A673 (cell line): ENCODE measurements around the gene TBC1D24. TPM values are rescaled to one million over a fixed set of nuclear protein-coding genes. Genes with fewer than 3 reads are reported as not detected.

ENCODE experiments used
- BruUV-seq: library from RNA; stranded (reverse); fragments of 400-500 nt; replicated peaks from 2 replicates; lab custom pipeline; 2021; lab: Mats Ljungman, UMichigan
- CTCF ChIA-PET: fragments of 300-600 bp; sonication (Branson Sonifier 250); formaldehyde crosslinking; loops from one replicate; lab custom pipeline; 2022; ENCODE audit warnings: antibody characterized with exemption; lab: Charles Lee
- POLR2A ChIA-PET: fragments of 300-600 bp; sonication (Branson Sonifier 250); formaldehyde crosslinking; loops from one replicate; lab custom pipeline; 2022; ENCODE audit warnings: antibody characterized with exemption; ENCODE audit not compliant: low non-redundant PET; lab: Charles Lee
- DNase-seq: peaks from one replicate; pipeline ENCODE4 v3.0.0-alpha.2; 2015; ENCODE audit warnings: low spot score
- H3K27ac ChIP-seq: fragments of 200-600 bp; sonication (generic); 2 replicates; pipeline ENCODE4 v1.5.1; 2016; ENCODE audit warnings: mixed run types, low read depth, mild to moderate bottlenecking, mixed read lengths, antibody characterized with exemption, low read length; ENCODE audit not compliant: poor library complexity, severe bottlenecking
- H3K27me3 ChIP-seq: fragments of 200-600 bp; sonication (generic); replicated peaks from 2 replicates; pipeline ENCODE4 v1.6.1; 2017; ENCODE audit warnings: mixed run types, low read depth, mild to moderate bottlenecking, mixed read lengths, antibody characterized with exemption, low read length; ENCODE audit not compliant: insufficient read depth, poor library complexity
- H3K36me3 ChIP-seq: fragments of 200-600 bp; sonication (generic); 2 replicates; pipeline ENCODE4 v1.6.1; 2016; ENCODE audit warnings: mixed run types, mild to moderate bottlenecking, mixed read lengths, antibody characterized with exemption, low read length; ENCODE audit not compliant: insufficient read depth, poor library complexity, severe bottlenecking
- H3K4me1 ChIP-seq: fragments of 200-600 bp; sonication (generic); 2 replicates; pipeline ENCODE4 v1.6.1; 2017; ENCODE audit warnings: mixed run types, mild to moderate bottlenecking, mixed read lengths, antibody characterized with exemption, low read length; ENCODE audit not compliant: insufficient read depth, poor library complexity, severe bottlenecking
- H3K4me3 ChIP-seq: fragments of 200-600 bp; sonication (generic); 2 replicates; pipeline ENCODE4 v1.5.1; 2016; ENCODE audit warnings: low read depth, mixed run types, mild to moderate bottlenecking, mixed read lengths, low read length; ENCODE audit not compliant: poor library complexity, severe bottlenecking
- H3K9me3 ChIP-seq: fragments of 200-600 bp; sonication (generic); 2 replicates; pipeline ENCODE4 v1.6.1; 2016; ENCODE audit warnings: mixed run types, low read depth, mild to moderate bottlenecking, mixed read lengths, antibody characterized with exemption, low read length; ENCODE audit not compliant: poor library complexity, severe bottlenecking
- CTCF ChIP-seq: fragments of 300-800, 200-600 bp; sonication (generic); conservative IDR thresholded peaks from 2 replicates; pipeline ENCODE4 v1.5.1; 2017; ENCODE audit warnings: low read depth, mild to moderate bottlenecking, antibody characterized with exemption, low read length, moderate library complexity, mixed read lengths
- EZH2 ChIP-seq: fragments of 200-600 bp; sonication (generic); IDR thresholded peaks from 2 replicates; pipeline ENCODE4 v1.6.1; 2017; ENCODE audit warnings: borderline replicate concordance, low read depth, mild to moderate bottlenecking, mixed read lengths, antibody characterized with exemption, low read length; ENCODE audit not compliant: poor library complexity, severe bottlenecking
- intact Hi-C: fragments of 100-400 bp; cut with micrococcal nuclease; formaldehyde crosslinking; loops from one replicate; pipeline ENCODE4 v1.10.0; 2022; ENCODE audit not compliant: unreplicated experiment
- total RNA-seq: library from RNA; stranded (reverse); gene quantifications from 2 replicates; pipeline ENCODE4 v1.2.3, GENCODE V29; 2021

TBC1D24 gene
- total RNA-seq, 1 experiment from 2014 or later: 24.2 TPM

DNA sequence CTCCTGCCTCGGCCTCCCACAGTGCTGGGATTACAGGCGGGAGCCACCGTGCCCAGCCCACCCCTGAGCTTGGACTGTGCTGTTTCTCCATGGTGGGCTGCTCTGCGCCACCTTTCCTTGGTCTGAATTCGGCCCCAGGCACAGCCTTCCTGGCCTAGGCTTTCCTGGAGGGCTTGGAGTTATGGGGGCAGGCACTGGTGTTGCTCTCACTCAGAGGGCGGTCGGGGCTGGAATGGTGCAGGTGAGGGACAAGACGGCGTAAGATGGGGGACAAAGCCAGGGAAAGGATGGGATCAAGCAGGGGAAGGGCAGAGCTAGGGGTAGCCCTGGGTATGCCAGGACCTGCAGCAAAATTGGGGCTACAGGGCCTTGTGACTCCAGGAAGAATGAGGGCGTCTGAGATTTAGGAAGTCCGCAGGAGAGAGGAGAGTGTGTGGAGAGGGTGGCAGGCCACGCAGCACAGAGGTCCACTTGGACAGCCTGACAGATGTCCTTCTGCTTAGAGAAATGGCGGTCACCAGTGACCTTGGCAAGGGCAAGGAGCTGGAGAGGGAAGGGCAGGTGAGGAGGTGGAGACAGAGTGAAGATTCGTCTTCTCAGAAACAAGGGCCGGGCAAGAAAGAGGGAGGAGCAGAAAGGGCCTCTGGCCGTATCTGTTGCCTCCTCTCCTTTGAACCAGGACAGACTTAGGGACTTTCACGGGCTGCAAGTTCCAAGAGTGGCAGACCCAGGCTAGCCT, 37.2 kb downstream of the TBC1D24 start:
- POLR2A ChIA-PET: interaction anchor here (0.6 kb wide), 1 partner anchor 105 kb away, joined by 3 read pairs; no protein-coding TSS in a partner anchor
- CTCF ChIA-PET: interaction anchor here (1.0 kb wide), 1 partner anchor 11 kb away, joined by 6 read pairs; no protein-coding TSS in a partner anchor
- H3K4me3 ChIP-seq: no peak overlapping the region
- H3K27ac ChIP-seq: no peak overlapping the region
- H3K27me3 ChIP-seq: no peaks in the 10 kb centered on the region
- DNase-seq: no peak
- no TSS peak for BruUV-seq
- H3K4me1 ChIP-seq: peaks cover 15% of the 10 kb centered on the region
- H3K9me3 ChIP-seq: no peaks in the 10 kb centered on the region
- TF ChIP-seq EZH2 (no peak), CTCF (no peak)
- intact Hi-C loops: no loop called here
- H3K36me3 ChIP-seq: no peaks in the 10 kb centered on the region

DNA sequence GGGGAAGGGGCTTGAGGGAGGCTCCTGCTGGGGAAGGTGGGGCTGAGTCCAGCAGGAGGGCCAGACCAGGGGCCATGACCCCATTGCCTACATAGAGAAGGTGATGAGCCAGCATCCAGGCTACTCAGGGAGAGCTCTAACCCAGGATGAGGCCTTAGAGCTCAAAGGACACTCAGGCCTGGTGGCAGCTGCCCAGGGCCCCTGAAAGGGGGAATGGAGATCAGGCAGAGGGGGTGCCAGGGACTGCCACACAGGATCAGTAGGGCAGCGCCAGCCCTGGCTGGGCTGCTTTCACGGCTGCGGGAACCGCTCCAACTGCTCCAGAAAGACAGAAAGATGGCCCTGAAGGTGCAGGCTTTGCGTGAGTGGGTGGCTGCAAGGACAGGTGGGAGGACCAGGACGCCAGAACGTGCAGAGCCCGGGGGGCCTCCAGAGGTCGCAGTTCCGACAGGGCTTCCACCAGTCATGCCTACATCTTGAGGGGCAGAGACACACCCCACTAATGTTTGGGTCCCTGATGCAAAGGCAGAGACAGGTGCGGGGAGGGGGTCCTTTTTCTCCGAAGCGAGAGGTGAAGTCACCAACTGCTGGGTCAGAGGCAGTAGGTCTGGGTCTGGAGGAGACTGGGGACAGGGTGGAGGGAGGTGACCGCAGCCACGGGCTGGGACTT, 37.9 kb downstream of the TBC1D24 start:
- POLR2A ChIA-PET: interaction anchor here (0.5 to 0.6 kb wide), 2 partner anchors 38 to 106 kb away, joined by 3 read pairs; no protein-coding TSS in a partner anchor

More for the DNA sequence above, 37.9 kb downstream of the TBC1D24 start:
- TF ChIP-seq EZH2: no peak
- TF ChIP-seq CTCF: no peak
- CTCF ChIA-PET: no interaction called here
- H3K27ac ChIP-seq: peak overlapping the region; percentile 100
- no peaks in the 10 kb centered on the region for H3K27me3 ChIP-seq
- no peaks in the 10 kb centered on the region for H3K9me3 ChIP-seq
- intact Hi-C loops: no loop called here
- BruUV-seq: no TSS peak
- DNase-seq: no peak
- no peaks in the 10 kb centered on the region for H3K36me3 ChIP-seq
- H3K4me1 ChIP-seq: peaks cover 15% of the 10 kb centered on the region
- H3K4me3 ChIP-seq: peak overlapping the region; percentile 99
